Panc1 (cell line): ENCODE results near the gene PEDS1.

ENCODE experiments used
- POLR2AphosphoS5 ChIP-seq: IDR thresholded peaks from 2 replicates; pipeline ENCODE4 v1.6.1; 2012; ENCODE audit warnings: mild to moderate bottlenecking, low read depth, low read length, moderate library complexity
- TF ChIP-seq, protein P1 (sequence below): fragments of 450-650 bp; IDR thresholded peaks from 2 replicates; pipeline ENCODE4 v1.5.1; 2017; ENCODE audit warnings: mild to moderate bottlenecking
- TF ChIP-seq, protein P2 (sequence below), 2 experiments: IDR thresholded peaks; 2 replicates each; pipeline ENCODE4 v1.6.1; 2011 to 2012; ENCODE audit warnings: low read depth in 2 of 2, control low read depth in 1 of 2, low read length in 1 of 2, mild to moderate bottlenecking in 1 of 2, moderate library complexity in 1 of 2; ENCODE audit not compliant: insufficient read depth in 1 of 2

DNA sequence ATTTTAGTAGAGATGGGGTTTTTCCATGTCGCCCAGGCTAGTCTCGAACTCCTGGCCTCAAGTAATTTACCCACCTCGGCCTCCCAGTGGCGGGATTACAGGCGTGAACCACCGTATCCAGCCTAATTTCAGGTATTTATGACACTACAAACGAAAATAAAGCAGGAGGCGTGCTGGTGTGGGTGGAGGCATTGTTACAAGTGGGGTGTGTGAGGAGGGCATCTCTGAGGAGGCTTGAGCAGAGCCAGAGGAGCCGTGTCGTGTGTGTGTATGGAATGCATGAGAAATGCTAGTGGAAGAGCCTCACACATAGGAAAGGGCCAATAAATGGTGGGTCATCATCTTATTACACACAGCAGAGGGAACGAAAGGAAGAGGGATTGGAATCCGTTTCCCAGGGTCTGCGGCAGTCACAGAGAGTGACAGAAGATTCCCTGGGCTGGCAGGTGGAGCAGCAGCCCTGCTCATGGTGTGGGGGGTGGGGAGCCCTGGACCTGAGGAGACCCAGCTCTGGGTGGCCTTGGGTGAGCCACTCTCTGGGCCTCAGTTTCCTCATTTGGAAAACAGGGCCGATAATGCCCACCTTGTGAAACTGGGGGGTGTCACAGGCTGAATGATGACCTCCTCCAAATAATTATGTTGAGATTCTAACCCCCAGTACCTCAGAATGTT is 17.2 kb upstream of the PEDS1 start:
- TF ChIP-seq, protein P1, sequence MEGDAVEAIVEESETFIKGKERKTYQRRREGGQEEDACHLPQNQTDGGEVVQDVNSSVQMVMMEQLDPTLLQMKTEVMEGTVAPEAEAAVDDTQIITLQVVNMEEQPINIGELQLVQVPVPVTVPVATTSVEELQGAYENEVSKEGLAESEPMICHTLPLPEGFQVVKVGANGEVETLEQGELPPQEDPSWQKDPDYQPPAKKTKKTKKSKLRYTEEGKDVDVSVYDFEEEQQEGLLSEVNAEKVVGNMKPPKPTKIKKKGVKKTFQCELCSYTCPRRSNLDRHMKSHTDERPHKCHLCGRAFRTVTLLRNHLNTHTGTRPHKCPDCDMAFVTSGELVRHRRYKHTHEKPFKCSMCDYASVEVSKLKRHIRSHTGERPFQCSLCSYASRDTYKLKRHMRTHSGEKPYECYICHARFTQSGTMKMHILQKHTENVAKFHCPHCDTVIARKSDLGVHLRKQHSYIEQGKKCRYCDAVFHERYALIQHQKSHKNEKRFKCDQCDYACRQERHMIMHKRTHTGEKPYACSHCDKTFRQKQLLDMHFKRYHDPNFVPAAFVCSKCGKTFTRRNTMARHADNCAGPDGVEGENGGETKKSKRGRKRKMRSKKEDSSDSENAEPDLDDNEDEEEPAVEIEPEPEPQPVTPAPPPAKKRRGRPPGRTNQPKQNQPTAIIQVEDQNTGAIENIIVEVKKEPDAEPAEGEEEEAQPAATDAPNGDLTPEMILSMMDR: no peak
- no peak for TF ChIP-seq POLR2AphosphoS5
- TF ChIP-seq, protein P2, sequence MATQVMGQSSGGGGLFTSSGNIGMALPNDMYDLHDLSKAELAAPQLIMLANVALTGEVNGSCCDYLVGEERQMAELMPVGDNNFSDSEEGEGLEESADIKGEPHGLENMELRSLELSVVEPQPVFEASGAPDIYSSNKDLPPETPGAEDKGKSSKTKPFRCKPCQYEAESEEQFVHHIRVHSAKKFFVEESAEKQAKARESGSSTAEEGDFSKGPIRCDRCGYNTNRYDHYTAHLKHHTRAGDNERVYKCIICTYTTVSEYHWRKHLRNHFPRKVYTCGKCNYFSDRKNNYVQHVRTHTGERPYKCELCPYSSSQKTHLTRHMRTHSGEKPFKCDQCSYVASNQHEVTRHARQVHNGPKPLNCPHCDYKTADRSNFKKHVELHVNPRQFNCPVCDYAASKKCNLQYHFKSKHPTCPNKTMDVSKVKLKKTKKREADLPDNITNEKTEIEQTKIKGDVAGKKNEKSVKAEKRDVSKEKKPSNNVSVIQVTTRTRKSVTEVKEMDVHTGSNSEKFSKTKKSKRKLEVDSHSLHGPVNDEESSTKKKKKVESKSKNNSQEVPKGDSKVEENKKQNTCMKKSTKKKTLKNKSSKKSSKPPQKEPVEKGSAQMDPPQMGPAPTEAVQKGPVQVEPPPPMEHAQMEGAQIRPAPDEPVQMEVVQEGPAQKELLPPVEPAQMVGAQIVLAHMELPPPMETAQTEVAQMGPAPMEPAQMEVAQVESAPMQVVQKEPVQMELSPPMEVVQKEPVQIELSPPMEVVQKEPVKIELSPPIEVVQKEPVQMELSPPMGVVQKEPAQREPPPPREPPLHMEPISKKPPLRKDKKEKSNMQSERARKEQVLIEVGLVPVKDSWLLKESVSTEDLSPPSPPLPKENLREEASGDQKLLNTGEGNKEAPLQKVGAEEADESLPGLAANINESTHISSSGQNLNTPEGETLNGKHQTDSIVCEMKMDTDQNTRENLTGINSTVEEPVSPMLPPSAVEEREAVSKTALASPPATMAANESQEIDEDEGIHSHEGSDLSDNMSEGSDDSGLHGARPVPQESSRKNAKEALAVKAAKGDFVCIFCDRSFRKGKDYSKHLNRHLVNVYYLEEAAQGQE (IDR thresholded peaks at IDR 0.05; ENCODE audit: insufficient read depth in 1 of 2, low read depth in 2 of 2, low read length in 1 of 2): no peak
